ENCODE results near the gene ID4. TPM values are rescaled to one million over a fixed set of nuclear protein-coding genes. Genes with fewer than 3 reads are reported as not detected.

The ID4 gene
- total and polyA plus RNA-seq, 2 of the 8 experiments (the other 6 are each of a cell fraction or from before 2014, with no cell fraction given): 2.0 to 8.3 TPM

- TF ChIP-seq CHD7 (IDR thresholded peaks at IDR 0.05; ENCODE audit: insufficient replicate concordance, low read length): no peak
- TF ChIP-seq EP300 (IDR thresholded peaks at IDR 0.05; ENCODE audit: borderline replicate concordance in 1 of 2, low read depth in 2 of 2, low read length in 2 of 2): no peak
- no peak for TF ChIP-seq KDM5A (IDR thresholded peaks at IDR 0.05; ENCODE audit: low read length)
- no peak for TF ChIP-seq CTCF (IDR thresholded peaks at IDR 0.05; ENCODE audit: control extremely low read depth in 1 of 3, insufficient read depth in 1 of 3, low read depth in 1 of 3, low read length in 3 of 3)
- no peak for TF ChIP-seq GABPA (IDR thresholded peaks at IDR 0.05; ENCODE audit: borderline replicate concordance, insufficient read depth, low read length)
- TF ChIP-seq CBX5 (IDR thresholded peaks at IDR 0.05; ENCODE audit: low read depth, low read length): no peak
- no peak for TF ChIP-seq HDAC6 (IDR thresholded peaks at IDR 0.05; ENCODE audit: low read depth, low read length)
- no peak for TF ChIP-seq SAP30 (IDR thresholded peaks at IDR 0.05; ENCODE audit: insufficient read depth, insufficient replicate concordance, low read length)
Measured at GRCh38 chr6:19788686-19789085, 48.5 kb upstream of the ID4 start (continued).

Measured in H1 (cell line).